HEK293T (cell line): ENCODE measurements around the gene LONP2.

ENCODE experiments used
- ARNT ChIP-seq: fragments of 450-650 bp; IDR thresholded peaks from 2 replicates; pipeline ENCODE4 v1.6.1; 2017; ENCODE audit warnings: mild to moderate bottlenecking
- BHLHE40 ChIP-seq: fragments of 450-650 bp; IDR thresholded peaks from 2 replicates; pipeline ENCODE4 v1.6.1; 2016; ENCODE audit warnings: mild to moderate bottlenecking, moderate library complexity, borderline replicate concordance
- CTBP1 ChIP-seq: fragments of 450-650 bp; IDR thresholded peaks from 2 replicates; pipeline ENCODE4 v1.6.1; 2016; ENCODE audit warnings: borderline replicate concordance
- FOXA1 ChIP-seq: fragments of 450-650 bp; IDR thresholded peaks from 2 replicates; pipeline ENCODE4 v1.6.1; 2016; ENCODE audit warnings: mild to moderate bottlenecking
- FOXK2 ChIP-seq: fragments of 450-650 bp; IDR thresholded peaks from 2 replicates; pipeline ENCODE4 v1.6.1; 2016; ENCODE audit warnings: mild to moderate bottlenecking
- HDGF ChIP-seq: fragments of 450-650 bp; IDR thresholded peaks from 2 replicates; pipeline ENCODE4 v1.6.1; 2017; ENCODE audit warnings: antibody characterized with exemption, borderline replicate concordance
- LEF1 ChIP-seq: fragments of 450-650 bp; IDR thresholded peaks from 2 replicates; pipeline ENCODE4 v1.6.1; 2017; ENCODE audit warnings: mild to moderate bottlenecking, borderline replicate concordance
- SP1 ChIP-seq: fragments of 450-650 bp; IDR thresholded peaks from 2 replicates; pipeline ENCODE4 v1.6.1; 2017
- TARDBP ChIP-seq: fragments of 450-650 bp; IDR thresholded peaks from 2 replicates; pipeline ENCODE4 v1.6.1; 2016
- TF ChIP-seq, protein P1 (sequence below): fragments of 450-650 bp; IDR thresholded peaks from 2 replicates; pipeline ENCODE4 v1.6.1; 2016

DNA sequence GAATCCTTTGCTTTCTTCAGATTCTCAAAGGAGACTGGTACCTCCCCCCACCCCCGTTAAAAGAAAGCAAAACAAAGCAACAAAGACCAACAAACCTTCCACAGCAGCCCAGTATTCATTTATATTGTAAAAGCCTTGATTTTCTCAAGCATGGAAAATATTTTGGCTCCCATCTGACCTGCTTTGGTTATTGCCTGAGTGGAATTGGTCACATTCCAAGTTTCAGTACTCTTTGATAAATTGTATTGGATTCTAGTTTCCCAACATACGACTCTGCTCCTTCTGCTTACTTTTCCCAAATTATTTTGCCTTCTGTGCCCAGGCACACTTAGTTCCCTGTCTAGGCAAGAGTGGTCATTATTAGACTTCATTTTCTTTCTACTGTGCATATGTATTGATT is 2.0 kb downstream of the LONP2 start:
- TF ChIP-seq TARDBP (no peak), SP1 (no peak), BHLHE40 (no peak), FOXA1 (no peak), FOXK2 (no peak), CTBP1 (no peak), HDGF (no peak), ARNT (no peak), LEF1 (no peak)
- TF ChIP-seq, protein P1, sequence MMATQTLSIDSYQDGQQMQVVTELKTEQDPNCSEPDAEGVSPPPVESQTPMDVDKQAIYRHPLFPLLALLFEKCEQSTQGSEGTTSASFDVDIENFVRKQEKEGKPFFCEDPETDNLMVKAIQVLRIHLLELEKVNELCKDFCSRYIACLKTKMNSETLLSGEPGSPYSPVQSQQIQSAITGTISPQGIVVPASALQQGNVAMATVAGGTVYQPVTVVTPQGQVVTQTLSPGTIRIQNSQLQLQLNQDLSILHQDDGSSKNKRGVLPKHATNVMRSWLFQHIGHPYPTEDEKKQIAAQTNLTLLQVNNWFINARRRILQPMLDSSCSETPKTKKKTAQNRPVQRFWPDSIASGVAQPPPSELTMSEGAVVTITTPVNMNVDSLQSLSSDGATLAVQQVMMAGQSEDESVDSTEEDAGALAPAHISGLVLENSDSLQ, result no peak
